HepG2 (cell line): ENCODE data around the gene POC1B. TPM values are rescaled to one million over a fixed set of nuclear protein-coding genes. Genes with fewer than 3 reads are reported as not detected.

Source experiments
- DR1 ChIP-seq: sonication (generic); formaldehyde crosslinking; IDR thresholded peaks from 2 replicates; pipeline ENCODE4 v1.8.0; 2021; ENCODE audit warnings: mild to moderate bottlenecking, missing genetic modification reagents, inconsistent platforms
- FOSL1 ChIP-seq: sonication (generic); formaldehyde crosslinking; IDR thresholded peaks from 2 replicates; pipeline ENCODE4 v1.9.0; 2021; ENCODE audit warnings: missing genetic modification reagents, borderline replicate concordance
- FOXJ3 ChIP-seq: sonication (generic); formaldehyde crosslinking; IDR thresholded peaks from 2 replicates; pipeline ENCODE4 v1.4.0; 2020; ENCODE audit warnings: missing genetic modification reagents, mild to moderate bottlenecking, borderline replicate concordance
- FOXO4 ChIP-seq: sonication (generic); formaldehyde crosslinking; conservative IDR thresholded peaks from 2 replicates; pipeline ENCODE4 v1.8.1; 2023; ENCODE audit warnings: missing genetic modification reagents
- GATA4 ChIP-seq: sonication (generic); IDR thresholded peaks from 2 replicates; pipeline ENCODE4 v1.6.1; 2016; ENCODE audit warnings: antibody characterized with exemption, low read depth, borderline replicate concordance
- HIC2 ChIP-seq: sonication (generic); formaldehyde crosslinking; IDR thresholded peaks from 2 replicates; pipeline ENCODE4 v1.9.0; 2022; ENCODE audit warnings: low read depth, missing genetic modification reagents
- HMG20B ChIP-seq: conservative IDR thresholded peaks from 2 replicates; pipeline ENCODE4 v1.6.1; 2016; ENCODE audit warnings: missing genetic modification reagents, missing compliant biosample characterization
- HOXA3 ChIP-seq: sonication (generic); formaldehyde crosslinking; IDR thresholded peaks from 2 replicates; pipeline ENCODE4 v1.5.0; 2020; ENCODE audit warnings: missing genetic modification reagents
- HOXD1 ChIP-seq: sonication (generic); formaldehyde crosslinking; IDR thresholded peaks from 2 replicates; pipeline ENCODE4 v1.5.0; 2020; ENCODE audit warnings: missing genetic modification reagents
- MED1 ChIP-seq: sonication (generic); formaldehyde crosslinking; IDR thresholded peaks from 2 replicates; pipeline ENCODE4 v1.4.0; 2020; ENCODE audit warnings: missing genetic modification reagents
- SMAD3 ChIP-seq: sonication (generic); formaldehyde crosslinking; IDR thresholded peaks from 2 replicates; pipeline ENCODE4 v1.4.0; 2020; ENCODE audit warnings: missing genetic modification reagents
- TBX2 ChIP-seq: sonication (generic); formaldehyde crosslinking; IDR thresholded peaks from 2 replicates; pipeline ENCODE4 v1.5.0; 2020; ENCODE audit warnings: missing genetic modification reagents, mild to moderate bottlenecking, borderline replicate concordance
- TEAD2 ChIP-seq: sonication (generic); formaldehyde crosslinking; IDR thresholded peaks from 2 replicates; pipeline ENCODE4 v1.9.0; 2021; ENCODE audit warnings: missing genetic modification reagents
- ZNF280D ChIP-seq: sonication (generic); formaldehyde crosslinking; IDR thresholded peaks from 2 replicates; pipeline ENCODE4 v1.5.1; 2020; ENCODE audit warnings: mild to moderate bottlenecking, missing genetic modification reagents
- ZNF441 ChIP-seq: sonication (generic); formaldehyde crosslinking; IDR thresholded peaks from 2 replicates; pipeline ENCODE4 v1.7.0; 2021; ENCODE audit warnings: missing genetic modification reagents, borderline replicate concordance
- ZNF496 ChIP-seq: sonication (generic); formaldehyde crosslinking; IDR thresholded peaks from 2 replicates; pipeline ENCODE4 v1.8.1; 2023; ENCODE audit warnings: mild to moderate bottlenecking, moderate library complexity, missing genetic modification reagents; ENCODE audit not compliant: insufficient replicate concordance
- ZNF556 ChIP-seq: sonication (generic); formaldehyde crosslinking; IDR thresholded peaks from 2 replicates; pipeline ENCODE4 v1.4.0; 2020; ENCODE audit warnings: mild to moderate bottlenecking, missing genetic modification reagents, borderline replicate concordance
- ZNF782 ChIP-seq: sonication (generic); formaldehyde crosslinking; IDR thresholded peaks from 2 replicates; pipeline ENCODE4 v1.4.0; 2020; ENCODE audit warnings: missing genetic modification reagents, mild to moderate bottlenecking, borderline replicate concordance
- ZNF788 ChIP-seq: sonication (generic); formaldehyde crosslinking; IDR thresholded peaks from 2 replicates; pipeline ENCODE4 v1.5.0; 2020; ENCODE audit warnings: mild to moderate bottlenecking, missing genetic modification reagents, borderline replicate concordance
- ZSCAN21 ChIP-seq: sonication (generic); formaldehyde crosslinking; IDR thresholded peaks from 2 replicates; pipeline ENCODE4 v1.8.0; 2022; ENCODE audit warnings: mild to moderate bottlenecking, missing genetic modification reagents, moderate library complexity, borderline replicate concordance
- polyA plus RNA-seq, 8 experiments: library from polyadenylated mRNA; depleted of rRNA in 3 of 8; stranded (reverse) in 7 of 8; unstranded in 1 of 8; fragments of >200 nt; fragmentation: Illumina TruSeq in 4 of 8; extraction: Trizol in 4 of 8; gene quantifications; 2 replicates each; pipeline versions ENCODE4 v1.2.1 to v1.2.3, GENCODE V29; 2011 to 2016; ENCODE audit warnings: low read depth in 4 of 8, missing spikeins in 1 of 8, mixed read lengths in 1 of 8; ENCODE audit not compliant: insufficient read depth in 1 of 8
- total RNA-seq, 5 experiments: library from RNA; depleted of rRNA; stranded (reverse); fragments of >200 nt; fragmentation: Illumina TruSeq; extraction: Trizol; gene quantifications; 2 replicates each; pipeline ENCODE4 v1.2.3, GENCODE V29; 2016; ENCODE audit warnings: low read depth in 1 of 5
- TF ChIP-seq, protein P1 (sequence below): sonication (generic); formaldehyde crosslinking; IDR thresholded peaks from 2 replicates; pipeline ENCODE4 v1.5.1; 2020; ENCODE audit warnings: missing genetic modification reagents, mild to moderate bottlenecking, borderline replicate concordance

POC1B gene
- total and polyA plus RNA-seq, 2 of the 13 experiments (the other 11 are each of a cell fraction or from before 2014, with no cell fraction given): 9.3 to 11.0 TPM

GRCh38 chr12:89390802-89391673 lies 134.8 kb downstream of the POC1B start (continued):
- TF ChIP-seq ZNF280D (CRISPR knock-in tag) (peak; percentile 77), HMG20B (CRISPR knock-in tag) (peak; percentile 82), ZNF788 (CRISPR knock-in tag) (peak; percentile 41; the same call in 1 of the 2 replicates), FOXO4 (CRISPR knock-in tag) (no peak), DR1 (CRISPR knock-in tag) (no peak), ZNF556 (no peak), ZNF496 (no peak), TEAD2 (no peak), GATA4 (peak; percentile 74; the same call in 1 of the 2 replicates), SMAD3 (peak; percentile 88), ZNF782 (CRISPR knock-in tag) (no peak), ZSCAN21 (0 out of 2 replicates have a peak, but pooled peaks have one; percentile 36), FOXJ3 (peak; percentile 93), TBX2 (CRISPR knock-in tag) (peak; percentile 95), ZNF441 (CRISPR knock-in tag) (no peak), HOXA3 (CRISPR knock-in tag) (peak; percentile 73), HOXD1 (CRISPR knock-in tag) (peak; percentile 81; the same call in 1 of the 2 replicates), HIC2 (CRISPR knock-in tag) (peak; percentile 97), FOSL1 (CRISPR knock-in tag) (peak; percentile 53; the same call in 1 of the 2 replicates), MED1 (peak; percentile 99)
- TF ChIP-seq, protein P1, sequence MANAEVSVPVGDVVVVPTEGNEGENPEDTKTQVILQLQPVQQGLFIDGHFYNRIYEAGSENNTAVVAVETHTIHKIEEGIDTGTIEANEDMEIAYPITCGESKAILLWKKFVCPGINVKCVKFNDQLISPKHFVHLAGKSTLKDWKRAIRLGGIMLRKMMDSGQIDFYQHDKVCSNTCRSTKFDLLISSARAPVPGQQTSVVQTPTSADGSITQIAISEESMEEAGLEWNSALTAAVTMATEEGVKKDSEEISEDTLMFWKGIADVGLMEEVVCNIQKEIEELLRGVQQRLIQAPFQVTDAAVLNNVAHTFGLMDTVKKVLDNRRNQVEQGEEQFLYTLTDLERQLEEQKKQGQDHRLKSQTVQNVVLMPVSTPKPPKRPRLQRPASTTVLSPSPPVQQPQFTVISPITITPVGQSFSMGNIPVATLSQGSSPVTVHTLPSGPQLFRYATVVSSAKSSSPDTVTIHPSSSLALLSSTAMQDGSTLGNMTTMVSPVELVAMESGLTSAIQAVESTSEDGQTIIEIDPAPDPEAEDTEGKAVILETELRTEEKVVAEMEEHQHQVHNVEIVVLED (CRISPR knock-in tag): 0 out of 2 replicates have a peak, but pooled peaks have one; percentile 33
